ENCODE measurements around the gene STX4.

- no peak for TF ChIP-seq CTCF (IDR thresholded peaks at IDR 0.05; ENCODE audit: insufficient read depth, low read length, poor library complexity, severe bottlenecking)
- TF ChIP-seq EZH2phosphoT487 (conservative IDR thresholded peaks at IDR 0.05; ENCODE audit: low read length): no peak
Observed at GRCh38 chr16:31016018-31016417, 17.3 kb upstream of the STX4 start.

Measured in SU-DHL-6 (cell line).